Activated CD8-positive, alpha-beta T cell treated with anti-CD3 and anti-CD28 coated beads for 36 hours (primary cell): Measurements from ENCODE around the gene ZBTB16. TPM values are rescaled to one million over a fixed set of nuclear protein-coding genes. Genes with fewer than 3 reads are reported as not detected.

Experiments
- ATAC-seq: fragments of 200-7000 bp; cut with Tn5 transposase; one replicate; pipeline ENCODE4 v1.10.0; 2021; ENCODE audit warnings: mild to moderate bottlenecking, moderate library complexity
- CTCF ChIA-PET: fragments of 350-600 bp; sonication (Branson Sonifier 250); formaldehyde crosslinking; loops from one replicate; lab custom pipeline; 2021; ENCODE audit warnings: antibody characterized with exemption; lab: Charles Lee
- POLR2A ChIA-PET: fragments of 350-600 bp; sonication (Branson Sonifier 250); formaldehyde crosslinking; loops from one replicate; lab custom pipeline; 2021; ENCODE audit warnings: antibody characterized with exemption; lab: Charles Lee
- DNase-seq: peaks from one replicate; pipeline ENCODE4 v3.0.0-alpha.2; 2020
- H3K27ac Mint-ChIP-seq: one replicate; pipeline ENCODE4 v1.8.0; 2021; ENCODE audit warnings: mild to moderate bottlenecking, mixed read lengths
- H3K27me3 Mint-ChIP-seq: one replicate; pipeline ENCODE4 v1.8.0; 2021; ENCODE audit warnings: mixed read lengths
- H3K36me3 Mint-ChIP-seq: one replicate; pipeline ENCODE4 v1.8.0; 2021; ENCODE audit warnings: low read depth, mixed read lengths
- H3K4me1 Mint-ChIP-seq: one replicate; pipeline ENCODE4 v1.8.0; 2021; ENCODE audit warnings: low read depth, mixed read lengths
- H3K4me3 Mint-ChIP-seq: one replicate; pipeline ENCODE4 v1.8.0; 2021; ENCODE audit warnings: mild to moderate bottlenecking, moderate library complexity, mixed read lengths
- H3K9me3 Mint-ChIP-seq: one replicate; pipeline ENCODE4 v1.8.0; 2021; ENCODE audit warnings: mixed read lengths
- CTCF ChIP-seq: fragments of 200-600 bp; IDR thresholded peaks from one replicate; pipeline ENCODE4 v1.8.0; 2022; ENCODE audit warnings: antibody characterized with exemption, mild to moderate bottlenecking
- intact Hi-C: fragments of 100-400 bp; cut with micrococcal nuclease; formaldehyde crosslinking; loops from one replicate; pipeline ENCODE4 v1.10.0; 2022
- total RNA-seq, 2 experiments: library from RNA; stranded (reverse); gene quantifications; one replicate each; pipeline ENCODE4 v1.2.3, GENCODE V29; 2021

ZBTB16 gene
- total RNA-seq, 2 experiments from 2014 or later: 9.5 to 10.1 TPM

- H3K4me3 Mint-ChIP-seq: no peak overlapping the region
- ATAC-seq: no peak
These were observed 24.1 kb downstream of the ZBTB16 start for GRCh38 chr11:114083391-114084252.

GRCh38 chr11:114084414-114084813 is 24.9 kb downstream of the ZBTB16 start:
- Mint-ChIP-seq H3K4me3 (no peak overlapping the region), H3K27me3 (peaks cover 10% of the 10 kb centered on the region), H3K4me1 (peaks cover 38% of the 10 kb centered on the region), H3K36me3 (no peaks in the 10 kb centered on the region), H3K27ac (no peak overlapping the region), H3K9me3 (no peaks in the 10 kb centered on the region)
- intact Hi-C loops: no loop called here
- CTCF ChIA-PET: no interaction called here
- TF ChIP-seq CTCF: no peak
- ATAC-seq (no peak), DNase-seq (no peak)
- POLR2A ChIA-PET: interaction anchor here (0.9 kb wide), 1 partner anchor 16 kb away, joined by 3 read pairs; no protein-coding TSS in a partner anchor

More at GRCh38 chr11:114083391-114084252, 24.1 kb downstream of the ZBTB16 start:
- Mint-ChIP-seq H3K4me1 (peaks cover 38% of the 10 kb centered on the region), H3K36me3 (no peaks in the 10 kb centered on the region), H3K27ac (no peak overlapping the region), H3K9me3 (no peaks in the 10 kb centered on the region), H3K27me3 (peaks cover 10% of the 10 kb centered on the region)
- POLR2A ChIA-PET: interaction anchor here (0.6 kb wide), 1 partner anchor 827 kb away, joined by 3 read pairs; no protein-coding TSS in a partner anchor
- intact Hi-C loops: no loop called here
- CTCF ChIA-PET: interaction anchor here (0.6 to 2.8 kb wide), 3 partner anchors 23 to 177 kb away, joined by 3 to 11 read pairs (median 3); no protein-coding TSS in a partner anchor
- no peak for TF ChIP-seq CTCF
- DNase-seq: no peak

- peaks cover 10% of the 10 kb centered on the region for H3K27me3 Mint-ChIP-seq
- peaks cover 27% of the 10 kb centered on the region for H3K4me1 Mint-ChIP-seq
- TF ChIP-seq CTCF: no peak
- ATAC-seq (no peak), DNase-seq (no peak)
- intact Hi-C loops: no loop called here
- H3K36me3 Mint-ChIP-seq: no peaks in the 10 kb centered on the region
- ChIA-PET POLR2A (no interaction called here), CTCF (no interaction called here)
- H3K4me3 Mint-ChIP-seq: no peak overlapping the region
- H3K9me3 Mint-ChIP-seq: no peaks in the 10 kb centered on the region
- no peak overlapping the region for H3K27ac Mint-ChIP-seq
These were observed 26.7 kb downstream of the ZBTB16 start for GRCh38 chr11:114085965-114086793.

- Mint-ChIP-seq H3K9me3 (no peaks in the 10 kb centered on the region), H3K4me3 (no peak overlapping the region), H3K27me3 (peaks cover 10% of the 10 kb centered on the region), H3K4me1 (peaks cover 23% of the 10 kb centered on the region), H3K36me3 (no peaks in the 10 kb centered on the region), H3K27ac (no peak overlapping the region)
- CTCF ChIA-PET: no interaction called here
- TF ChIP-seq CTCF: no peak
- intact Hi-C loops: no loop called here
- no peak for DNase-seq
- ATAC-seq: no peak
- POLR2A ChIA-PET: no interaction called here
These were observed 27.5 kb downstream of the ZBTB16 start for GRCh38 chr11:114087025-114087424.
